OCI-LY7 (cell line): Measurements from ENCODE around the gene HNRNPH2. TPM values are rescaled to one million over a fixed set of nuclear protein-coding genes. Genes with fewer than 3 reads are reported as not detected.

Experiments
- BruUV-seq: library from RNA; stranded (reverse); fragments of 400-500 nt; replicated peaks from 2 replicates; lab custom pipeline; 2021; lab: Mats Ljungman, UMichigan
- CTCF ChIA-PET: fragments of 300-600 bp; sonication (Branson Sonifier 250); formaldehyde crosslinking; loops from one replicate; lab custom pipeline; 2022; ENCODE audit warnings: antibody characterized with exemption; ENCODE audit not compliant: unreplicated experiment; lab: Charles Lee
- POLR2A ChIA-PET: fragments of 300-600 bp; sonication (Branson Sonifier 250); formaldehyde crosslinking; loops from one replicate; lab custom pipeline; 2022; ENCODE audit warnings: antibody characterized with exemption; lab: Charles Lee
- DNase-seq: peaks from one replicate; pipeline ENCODE4 v3.0.0-alpha.2; 2015; ENCODE audit warnings: low spot score
- H2AFZ ChIP-seq: fragments of 200-600 bp; sonication (generic), shearing (Covaris generic); 2 replicates; pipeline ENCODE4 v1.6.1; 2014; ENCODE audit warnings: mild to moderate bottlenecking, antibody characterized with exemption, low read length, moderate library complexity
- H3K27ac ChIP-seq: fragments of 200-600 bp; sonication (generic); 2 replicates; pipeline ENCODE4 v1.5.1; 2014; ENCODE audit warnings: mixed run types, low read depth, mild to moderate bottlenecking, moderate library complexity, low read length, inconsistent platforms; ENCODE audit not compliant: poor library complexity, severe bottlenecking
- H3K36me3 ChIP-seq: fragments of 200-600 bp; sonication (generic); 2 replicates; pipeline ENCODE4 v1.6.1; 2014; ENCODE audit warnings: mild to moderate bottlenecking, antibody characterized with exemption, low read length, moderate library complexity, mixed read lengths; ENCODE audit not compliant: insufficient read depth
- H3K4me1 ChIP-seq: fragments of 200-600 bp; sonication (generic); 2 replicates; pipeline ENCODE4 v1.5.1; 2014; ENCODE audit warnings: mild to moderate bottlenecking, low read length; ENCODE audit not compliant: insufficient read depth, poor library complexity, severe bottlenecking
- H3K4me2 ChIP-seq: fragments of 200-600 bp; sonication (generic); 2 replicates; pipeline ENCODE4 v1.6.1; 2014; ENCODE audit warnings: mild to moderate bottlenecking, low read length
- H3K4me3 ChIP-seq: fragments of 200-600 bp; sonication (generic); 2 replicates; pipeline ENCODE4 v1.5.1; 2014; ENCODE audit warnings: mild to moderate bottlenecking, low read depth, low read length; ENCODE audit not compliant: poor library complexity, severe bottlenecking
- H3K79me2 ChIP-seq: fragments of 200-600 bp; sonication (generic); 2 replicates; pipeline ENCODE4 v1.6.1; 2016; ENCODE audit warnings: low read depth, mild to moderate bottlenecking, low read length, moderate library complexity, mixed read lengths; ENCODE audit not compliant: insufficient read depth
- H3K9me2 ChIP-seq: fragments of 200-600 bp; sonication (generic); 2 replicates; pipeline ENCODE4 v1.6.1; 2016; ENCODE audit warnings: mild to moderate bottlenecking, low read length, mixed read lengths; ENCODE audit not compliant: insufficient read depth
- H3K9me3 ChIP-seq: fragments of 200-600 bp; sonication (generic); 2 replicates; pipeline ENCODE4 v1.6.1; 2014; ENCODE audit warnings: mild to moderate bottlenecking, mixed run types, low read length, mixed read lengths
- H4K20me1 ChIP-seq: fragments of 200-600 bp; sonication (generic); 2 replicates; pipeline ENCODE4 v1.6.1; 2014; ENCODE audit warnings: mild to moderate bottlenecking, antibody characterized with exemption, low read length, moderate library complexity, mixed read lengths; ENCODE audit not compliant: insufficient read depth
- EZH2phosphoT487 ChIP-seq: fragments of 200-600 bp; sonication (generic); IDR thresholded peaks from 2 replicates; pipeline ENCODE4 v1.6.1; 2018; ENCODE audit warnings: low read depth, borderline replicate concordance, mild to moderate bottlenecking, mixed run types, antibody characterized with exemption, low read length, moderate library complexity, mixed read lengths
- intact Hi-C: fragments of 100-400 bp; cut with micrococcal nuclease; formaldehyde crosslinking; loops from one replicate; pipeline ENCODE4 v1.10.0; 2022; ENCODE audit not compliant: unreplicated experiment
- total RNA-seq, 2 experiments: library from RNA; depleted of rRNA in 1 of 2; stranded (reverse); fragments of >200 nt in 1 of 2; shearing (Covaris generic) in 1 of 2; gene quantifications; 2 replicates each; pipeline ENCODE4 v1.2.3, GENCODE V29; 2014 to 2022
- TF ChIP-seq, protein P1 (sequence below): fragments of 200-600 bp; sonication (generic); conservative IDR thresholded peaks from 2 replicates; pipeline ENCODE4 v1.5.1; 2014; ENCODE audit warnings: mild to moderate bottlenecking, antibody characterized with exemption, low read length, moderate library complexity, mixed read lengths

Gene HNRNPH2
- total RNA-seq, 2 experiments from 2014 or later = 23.5 to 38.1 TPM

GRCh38 chrX:101430457-101431078 lies 22.5 kb downstream of the HNRNPH2 start:
- no peak overlapping the region for H3K4me2 ChIP-seq
- BruUV-seq = no TSS peak
- intact Hi-C loops = no loop called here
- no peak for DNase-seq
- CTCF ChIA-PET = no interaction called here
- POLR2A ChIA-PET = no interaction called here
- H2AFZ ChIP-seq = no peak overlapping the region
- no peak overlapping the region for H3K4me3 ChIP-seq
- H3K36me3 ChIP-seq = no peaks in the 10 kb centered on the region
- no peaks in the 10 kb centered on the region for H3K9me2 ChIP-seq
- no peaks in the 10 kb centered on the region for H3K9me3 ChIP-seq
- TF ChIP-seq, protein P1, sequence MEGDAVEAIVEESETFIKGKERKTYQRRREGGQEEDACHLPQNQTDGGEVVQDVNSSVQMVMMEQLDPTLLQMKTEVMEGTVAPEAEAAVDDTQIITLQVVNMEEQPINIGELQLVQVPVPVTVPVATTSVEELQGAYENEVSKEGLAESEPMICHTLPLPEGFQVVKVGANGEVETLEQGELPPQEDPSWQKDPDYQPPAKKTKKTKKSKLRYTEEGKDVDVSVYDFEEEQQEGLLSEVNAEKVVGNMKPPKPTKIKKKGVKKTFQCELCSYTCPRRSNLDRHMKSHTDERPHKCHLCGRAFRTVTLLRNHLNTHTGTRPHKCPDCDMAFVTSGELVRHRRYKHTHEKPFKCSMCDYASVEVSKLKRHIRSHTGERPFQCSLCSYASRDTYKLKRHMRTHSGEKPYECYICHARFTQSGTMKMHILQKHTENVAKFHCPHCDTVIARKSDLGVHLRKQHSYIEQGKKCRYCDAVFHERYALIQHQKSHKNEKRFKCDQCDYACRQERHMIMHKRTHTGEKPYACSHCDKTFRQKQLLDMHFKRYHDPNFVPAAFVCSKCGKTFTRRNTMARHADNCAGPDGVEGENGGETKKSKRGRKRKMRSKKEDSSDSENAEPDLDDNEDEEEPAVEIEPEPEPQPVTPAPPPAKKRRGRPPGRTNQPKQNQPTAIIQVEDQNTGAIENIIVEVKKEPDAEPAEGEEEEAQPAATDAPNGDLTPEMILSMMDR = no peak
- no peak for TF ChIP-seq EZH2phosphoT487
- H3K79me2 ChIP-seq = no peaks in the 10 kb centered on the region
- H4K20me1 ChIP-seq = no peaks in the 10 kb centered on the region
- no peak overlapping the region for H3K27ac ChIP-seq
- H3K4me1 ChIP-seq = no peaks in the 10 kb centered on the region

DNA sequence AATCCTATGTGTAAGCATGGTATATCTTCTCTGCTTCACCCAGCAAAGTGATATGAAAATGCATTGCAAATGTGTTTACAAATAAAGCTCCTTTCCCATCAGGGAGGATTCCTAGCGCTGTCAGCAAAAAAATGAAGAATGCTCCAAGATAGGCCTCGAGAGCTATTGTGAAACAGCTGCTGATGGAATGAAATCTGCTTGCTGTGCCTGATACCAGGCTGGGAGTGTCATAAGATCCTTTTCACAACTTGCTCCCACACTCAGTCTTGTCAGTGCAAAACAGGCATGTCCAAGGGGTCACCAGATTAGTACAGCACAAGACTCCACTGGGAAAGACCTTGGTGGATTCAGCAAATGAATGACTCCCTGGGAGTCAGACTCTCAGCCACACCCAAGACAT lies 34.1 kb downstream of the HNRNPH2 start:
- H2AFZ ChIP-seq = no peak overlapping the region
- H3K9me2 ChIP-seq = no peaks in the 10 kb centered on the region
- H3K4me3 ChIP-seq = no peak overlapping the region
- intact Hi-C loops = no loop called here
- H3K27ac ChIP-seq = no peak overlapping the region
- H3K9me3 ChIP-seq = no peaks in the 10 kb centered on the region
- TF ChIP-seq, protein P1 = no peak
- TF ChIP-seq EZH2phosphoT487 = no peak
- POLR2A ChIA-PET = no interaction called here
- H4K20me1 ChIP-seq = no peaks in the 10 kb centered on the region
- H3K4me1 ChIP-seq = no peaks in the 10 kb centered on the region
- DNase-seq = no peak
- no peaks in the 10 kb centered on the region for H3K36me3 ChIP-seq
- H3K79me2 ChIP-seq = no peaks in the 10 kb centered on the region
- CTCF ChIA-PET = no interaction called here
- H3K4me2 ChIP-seq = no peak overlapping the region
- BruUV-seq = no TSS peak

GRCh38 chrX:101449279-101449678 lies 41.3 kb downstream of the HNRNPH2 start:
- Histone ChIP-seq H3K9me3 (no peaks in the 10 kb centered on the region), H3K36me3 (no peaks in the 10 kb centered on the region), H4K20me1 (no peaks in the 10 kb centered on the region), H3K4me1 (no peaks in the 10 kb centered on the region), H3K4me2 (no peak overlapping the region), H2AFZ (no peak overlapping the region), H3K4me3 (no peak overlapping the region), H3K27ac (no peak overlapping the region), H3K79me2 (no peaks in the 10 kb centered on the region), H3K9me2 (no peaks in the 10 kb centered on the region)
- BruUV-seq = no TSS peak
- ChIA-PET CTCF (no interaction called here), POLR2A (interaction anchor here (0.7 kb wide), 1 partner anchor 346 kb away, joined by 4 read pairs; no protein-coding TSS in a partner anchor)
- DNase-seq = no peak
- TF ChIP-seq, protein P1 = no peak
- no peak for TF ChIP-seq EZH2phosphoT487
- intact Hi-C loops = no loop called here
